Kidney epithelial cell (primary cell): Measurements from ENCODE around the gene IGSF9. TPM values are rescaled to one million over a fixed set of nuclear protein-coding genes. Genes with fewer than 3 reads are reported as not detected.

Experiments used
- DNase-seq: peaks from one replicate; pipeline ENCODE4 v3.0.0-alpha.2; 2010; ENCODE audit warnings: low read depth
- H3K27me3 ChIP-seq: 2 replicates; pipeline ENCODE4 v1.6.0; 2011; ENCODE audit warnings: low read length; ENCODE audit not compliant: control insufficient read depth, insufficient read depth
- H3K36me3 ChIP-seq: 2 replicates; pipeline ENCODE4 v1.5.1; 2011; ENCODE audit warnings: low read length; ENCODE audit not compliant: control insufficient read depth, insufficient read depth
- H3K4me3 ChIP-seq: 2 replicates; pipeline ENCODE4 v1.5.1; 2011; ENCODE audit warnings: low read depth, mild to moderate bottlenecking, control low read depth, low read length
- CTCF ChIP-seq: IDR thresholded peaks from 2 replicates; pipeline ENCODE4 v1.5.1; 2011; ENCODE audit warnings: mild to moderate bottlenecking, moderate library complexity, low read length, control low read depth, inconsistent platforms; ENCODE audit not compliant: insufficient read depth, poor library complexity, severe bottlenecking
- total RNA-seq: library from RNA; depleted of rRNA; stranded (reverse); fragments of >200 nt; gene quantifications from 2 replicates; pipeline ENCODE4 v1.2.3, GENCODE V29; 2015

IGSF9 gene
- total RNA-seq, 1 donor from 2014 or later = 1.7 TPM

GRCh38 chr1:159897962-159898361 lies 47.5 kb downstream of the IGSF9 start:
- TF ChIP-seq CTCF = no peak

GRCh38 chr1:159896546-159896930 lies 48.9 kb downstream of the IGSF9 start:
- TF ChIP-seq CTCF = no peak
- H3K36me3 ChIP-seq = no peaks in the 10 kb centered on the region
- H3K27me3 ChIP-seq = no peaks in the 10 kb centered on the region
- no peak overlapping the region for H3K4me3 ChIP-seq
- DNase-seq = no peak

More at GRCh38 chr1:159897962-159898361, 47.5 kb downstream of the IGSF9 start:
- no peaks in the 10 kb centered on the region for H3K36me3 ChIP-seq
- no peak overlapping the region for H3K4me3 ChIP-seq
- no peak for DNase-seq
- no peaks in the 10 kb centered on the region for H3K27me3 ChIP-seq

- TF ChIP-seq CTCF = no peak
- Histone ChIP-seq H3K27me3 (no peaks in the 10 kb centered on the region), H3K4me3 (no peak overlapping the region), H3K36me3 (no peaks in the 10 kb centered on the region)
- DNase-seq = no peak
These were observed 49.4 kb downstream of the IGSF9 start for GRCh38 chr1:159895836-159896545.

GRCh38 chr1:159895286-159895685 lies 50.1 kb downstream of the IGSF9 start:
- no peak for TF ChIP-seq CTCF
- H3K27me3 ChIP-seq = no peaks in the 10 kb centered on the region
- H3K36me3 ChIP-seq = no peaks in the 10 kb centered on the region
- H3K4me3 ChIP-seq = no peak overlapping the region
- no peak for DNase-seq

- peak; percentile 16 for TF ChIP-seq CTCF
- no peak for DNase-seq
- Histone ChIP-seq H3K36me3 (no peaks in the 10 kb centered on the region), H3K27me3 (no peaks in the 10 kb centered on the region), H3K4me3 (no peak overlapping the region)
These were observed 52.5 kb downstream of the IGSF9 start for GRCh38 chr1:159892944-159893343.
